Activated CD4-positive, alpha-beta T cell treated with anti-CD3 and anti-CD28 coated beads, Interleukin-2, amount 50 U/mL, for 16 hours (primary cell): ENCODE results near the gene SCAMP5.

Experiments
- DNase-seq: peaks from one replicate; pipeline ENCODE4 v3.0.0-alpha.2; 2020

Gene SCAMP5

GRCh38 chr15:75023181-75023871 is 28.0 kb downstream of the SCAMP5 start, which contains the start of gene PPCDC:
Gene PPCDC (plus strand): TSS chr15:75023590. CDS start chr15:75028319, 4,729 bp downstream.
- DNase-seq = peak; percentile 98

DNA sequence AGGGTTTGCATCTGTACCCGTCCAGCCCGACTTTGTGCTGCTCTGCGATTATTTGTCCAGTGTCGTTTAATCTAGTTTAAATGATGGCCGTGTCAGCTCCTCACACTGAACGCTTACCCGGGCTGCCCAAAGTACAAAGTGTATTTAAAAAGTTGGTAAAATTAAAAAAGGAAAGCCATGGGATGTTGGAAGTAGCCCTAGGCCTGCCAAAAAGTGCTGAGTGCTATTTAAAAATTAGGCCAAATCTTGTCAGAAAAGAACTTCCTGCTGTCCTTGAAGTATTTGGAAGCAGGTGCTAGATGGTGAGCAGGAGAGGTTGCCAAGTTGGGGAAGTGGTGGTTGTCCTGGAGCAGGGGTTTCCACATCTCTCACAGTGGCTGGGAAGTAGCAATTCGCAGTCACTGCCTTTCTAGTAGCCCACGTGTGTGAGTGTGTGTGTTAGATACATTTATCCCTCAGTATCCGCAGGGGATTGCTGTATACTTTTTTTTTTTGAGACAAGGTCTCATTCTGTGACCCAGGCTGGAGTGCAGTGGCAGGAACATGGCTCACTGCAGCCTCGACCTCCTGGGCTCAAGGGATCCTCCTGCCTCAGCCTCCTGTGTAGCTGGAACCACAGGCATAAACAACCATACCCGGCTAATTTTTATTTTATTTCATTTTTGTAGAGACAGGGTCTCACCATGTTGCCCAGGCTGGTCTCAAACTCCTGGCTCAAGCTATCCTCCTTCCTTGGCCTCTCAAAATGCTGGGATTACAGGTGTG is 28.7 kb downstream of the SCAMP5 start:
- DNase-seq = peak; percentile 36

DNA sequence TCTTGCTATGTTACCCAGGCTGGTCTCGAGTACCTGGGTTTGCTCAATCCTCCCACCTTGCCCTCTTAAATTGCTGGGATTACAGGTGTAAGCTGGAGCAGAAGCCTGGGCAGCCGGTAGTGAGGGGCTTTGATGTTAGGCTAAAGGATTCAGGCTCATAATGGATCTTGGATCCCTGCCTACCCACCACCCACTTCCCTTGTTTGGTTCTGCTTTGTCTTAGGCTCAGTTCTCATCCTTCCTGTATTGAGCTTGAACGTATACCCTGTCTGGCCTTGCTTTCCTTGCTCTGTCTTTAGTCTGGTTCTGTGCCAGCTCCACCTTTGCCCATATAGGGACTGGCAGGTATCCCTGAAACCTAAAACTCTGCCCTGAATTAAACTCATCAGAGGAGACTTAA is 29.7 kb downstream of the SCAMP5 start:
- no peak for DNase-seq

GRCh38 chr15:75025548-75026260 is 30.3 kb downstream of the SCAMP5 start:
- DNase-seq = no peak

GRCh38 chr15:75027551-75027950 is 32.2 kb downstream of the SCAMP5 start:
- no peak for DNase-seq

- DNase-seq = no peak
Measured at GRCh38 chr15:75028991-75029377, 33.6 kb downstream of the SCAMP5 start.

DNA sequence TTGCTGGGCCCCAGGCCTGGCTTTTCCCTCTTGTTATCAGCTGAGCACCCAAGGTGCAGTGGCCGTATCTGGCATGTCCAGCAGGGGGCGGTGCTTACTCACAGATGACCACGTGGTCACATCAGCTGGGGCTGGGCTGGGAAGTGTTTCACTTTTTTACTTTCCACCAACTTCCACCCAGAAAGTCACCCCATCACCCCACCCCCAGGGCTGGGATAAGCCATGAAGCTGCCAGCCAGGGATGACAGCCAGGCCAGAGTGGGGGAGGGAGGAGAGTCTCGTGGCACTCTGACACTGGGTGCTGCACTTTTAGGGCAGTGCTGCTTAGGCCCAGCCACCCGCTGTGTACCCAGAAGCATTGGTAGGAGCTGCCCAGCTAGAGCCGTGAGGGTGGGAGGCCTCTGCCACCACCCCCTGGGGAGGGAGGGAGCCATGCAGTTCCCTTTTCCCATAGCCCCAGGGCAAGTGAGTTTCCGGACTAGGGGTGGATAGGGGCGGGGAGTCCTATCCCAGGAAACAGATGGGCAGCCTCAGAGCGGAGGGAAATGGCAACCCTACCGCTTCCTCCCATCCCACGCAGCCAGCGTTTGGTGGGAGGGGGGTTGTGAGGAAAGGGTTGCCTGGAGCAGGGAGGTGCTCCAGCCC is 34.1 kb downstream of the SCAMP5 start:
- peak; percentile 87 for DNase-seq

GRCh38 chr15:75030023-75030413 is 34.7 kb downstream of the SCAMP5 start:
- DNase-seq = no peak

- DNase-seq = no peak
Measured at GRCh38 chr15:75030424-75030823, 35.1 kb downstream of the SCAMP5 start.

DNA sequence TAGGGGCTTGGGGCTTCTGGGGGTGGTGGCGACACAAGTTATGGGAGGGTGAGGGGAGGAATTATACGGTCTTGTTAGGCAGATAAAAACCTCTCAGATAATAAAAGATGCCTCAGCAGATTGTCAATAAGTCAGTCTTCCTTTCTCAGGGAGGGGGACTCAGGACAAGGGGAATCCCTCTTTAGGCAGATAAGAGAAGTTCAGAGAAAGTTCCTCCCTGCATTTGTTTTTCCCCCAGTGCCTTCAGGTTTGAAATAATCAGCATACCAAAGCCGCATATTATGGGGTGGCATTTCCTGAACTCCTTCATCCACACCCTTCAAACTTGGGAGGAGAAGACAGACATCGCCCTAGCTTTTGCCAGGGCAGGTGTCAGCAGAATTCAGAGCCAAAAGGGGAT is 36.5 kb downstream of the SCAMP5 start:
- DNase-seq = no peak

DNA sequence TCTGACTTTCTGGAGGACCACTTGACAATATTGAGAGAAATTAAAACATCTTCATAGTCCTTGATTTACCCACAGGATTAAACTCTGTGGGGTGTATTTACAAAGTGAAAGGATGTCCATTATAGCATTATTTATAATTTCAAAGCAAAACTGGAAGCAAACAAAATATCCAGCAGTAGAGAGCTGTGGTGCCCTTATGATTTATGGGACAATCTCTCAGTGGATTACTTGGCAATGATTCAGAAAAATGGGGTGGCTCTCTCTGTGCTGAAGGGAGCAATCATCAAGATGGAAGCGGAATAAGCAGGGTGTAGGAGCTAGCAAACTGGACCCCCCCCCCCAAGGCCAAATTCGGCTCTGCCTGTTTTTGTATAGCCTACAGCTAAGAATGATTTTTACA is 37.0 kb downstream of the SCAMP5 start:
- DNase-seq = no peak

DNA sequence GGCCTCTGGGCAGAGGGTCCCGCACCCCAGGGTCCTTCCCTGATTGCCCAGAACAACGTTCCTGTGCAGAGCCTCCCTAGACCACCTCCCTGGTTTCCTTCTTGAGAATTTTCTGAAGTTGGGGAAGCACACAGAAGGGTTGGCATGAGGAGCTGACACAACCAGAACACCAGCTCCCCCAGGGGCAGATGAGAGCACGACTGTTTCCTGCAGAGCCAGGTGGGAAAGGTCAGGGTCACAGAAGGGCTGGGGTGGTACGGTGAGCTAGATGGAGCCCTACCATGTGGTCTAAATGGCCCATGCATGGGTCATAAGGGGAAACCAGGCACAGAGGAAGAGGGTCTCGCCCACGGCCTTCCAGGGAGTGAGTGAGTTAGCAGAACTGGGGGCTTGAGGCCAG is 38.4 kb downstream of the SCAMP5 start:
- DNase-seq = no peak

DNA sequence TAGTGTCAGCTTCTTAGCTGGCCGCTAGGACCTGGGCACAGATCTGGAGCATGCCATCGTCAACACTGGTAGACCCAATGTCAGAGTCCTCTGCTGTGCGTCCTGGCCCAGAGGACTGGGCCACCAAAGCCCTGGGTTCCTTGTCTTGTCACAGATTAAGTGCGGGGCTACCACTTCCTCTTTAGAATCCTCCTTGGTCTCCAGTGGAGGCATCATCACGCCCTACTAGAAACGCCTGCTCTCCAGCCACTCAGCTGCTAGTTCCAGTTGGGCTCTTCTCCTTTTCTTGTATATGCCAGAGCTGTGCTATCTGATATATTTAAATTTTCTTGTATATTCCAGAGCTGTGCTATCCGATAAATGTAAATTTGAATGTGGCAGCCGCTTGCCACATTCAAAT is 39.3 kb downstream of the SCAMP5 start:
- DNase-seq = no peak

- no peak for DNase-seq
Measured at GRCh38 chr15:75036212-75036616, 40.9 kb downstream of the SCAMP5 start.

GRCh38 chr15:75037685-75038084 is 42.3 kb downstream of the SCAMP5 start:
- peak; percentile 42 for DNase-seq

DNA sequence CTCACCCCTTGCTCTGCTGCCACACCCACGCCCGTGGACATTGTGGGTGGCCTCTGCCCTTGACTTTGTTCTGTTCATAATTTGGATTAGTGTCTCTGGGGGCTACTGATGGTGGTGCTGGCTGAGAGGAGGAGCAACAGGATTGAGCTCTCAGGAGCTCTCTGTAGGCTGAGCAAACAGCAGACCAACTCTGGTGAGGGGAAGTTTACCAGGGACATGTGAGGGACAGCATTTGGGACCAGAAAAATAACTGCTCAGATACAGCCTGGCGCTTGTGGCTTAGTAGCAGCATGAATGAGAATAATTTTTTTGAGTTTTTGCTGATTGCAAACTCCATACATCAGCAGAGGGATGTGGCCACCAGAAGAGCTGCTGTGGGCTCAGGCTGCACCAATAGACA is 42.9 kb downstream of the SCAMP5 start:
- DNase-seq = no peak

- peak; percentile 90 for DNase-seq
Measured at GRCh38 chr15:75042730-75043508, 47.6 kb downstream of the SCAMP5 start.

DNA sequence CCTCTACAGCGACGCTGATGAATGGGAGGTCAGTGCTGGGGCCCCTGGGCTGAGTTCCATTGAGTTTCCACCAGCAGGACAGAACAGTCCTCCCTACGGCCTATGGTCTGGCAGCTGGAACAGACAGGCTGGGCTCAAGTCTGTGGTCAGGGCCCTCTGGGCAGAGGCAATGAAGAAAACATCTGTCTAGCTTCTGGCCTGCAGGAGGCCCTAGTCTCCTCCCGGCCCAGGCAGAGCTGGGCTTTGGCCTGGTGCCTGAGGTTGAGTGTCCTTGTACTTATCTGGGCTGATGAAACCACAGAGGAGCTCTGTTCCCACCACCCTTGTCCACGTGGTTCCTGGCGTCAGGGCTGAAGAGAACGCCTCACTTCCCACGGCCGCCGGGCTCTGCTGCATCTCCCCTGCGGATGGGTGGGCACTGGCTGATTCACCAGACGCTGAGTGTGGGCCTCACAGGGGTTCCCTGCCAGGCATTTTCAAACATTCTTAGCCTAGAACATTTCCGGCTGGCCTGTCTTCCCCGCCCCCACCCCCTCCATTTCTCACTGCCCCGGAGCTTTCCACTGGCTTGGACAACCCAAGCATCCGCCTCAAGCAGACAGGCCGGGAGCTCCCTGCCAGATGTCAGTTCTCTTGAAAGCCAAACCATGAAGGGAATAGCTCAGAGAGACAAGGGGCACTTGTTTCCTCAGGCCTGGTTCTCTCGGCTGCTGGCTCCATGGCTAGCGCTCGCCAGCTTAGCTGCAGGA is 48.3 kb downstream of the SCAMP5 start:
- no peak for DNase-seq

DNA sequence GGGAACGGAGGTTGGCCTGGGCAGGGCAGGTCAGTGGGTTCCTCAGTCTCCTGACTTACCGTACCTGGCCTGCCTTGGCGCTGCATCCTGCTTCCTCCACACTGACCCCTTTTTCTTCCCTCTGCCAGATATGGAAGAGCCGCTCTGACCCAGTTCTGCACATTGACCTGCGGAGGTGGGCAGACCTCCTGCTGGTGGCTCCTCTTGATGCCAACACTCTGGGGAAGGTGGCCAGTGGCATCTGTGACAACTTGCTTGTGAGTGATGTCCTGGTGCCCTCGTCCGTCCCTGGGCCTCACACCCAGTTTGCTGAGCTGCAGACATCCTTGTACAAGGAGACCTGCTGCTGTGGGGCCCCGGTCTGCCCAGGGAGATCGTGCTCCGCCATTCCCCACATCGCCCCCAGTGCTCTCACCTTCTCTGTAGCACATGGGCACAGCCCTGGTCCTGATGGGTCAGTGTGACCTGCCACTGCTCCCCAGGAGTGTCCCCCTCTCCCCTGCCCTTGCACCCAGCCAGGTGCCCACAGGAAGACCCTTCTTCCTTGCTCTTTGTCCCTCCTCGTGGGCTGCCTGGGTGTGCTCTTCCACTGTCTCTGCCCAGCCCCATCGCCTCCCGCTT is 49.0 kb downstream of the SCAMP5 start:
- DNase-seq = no peak

DNA sequence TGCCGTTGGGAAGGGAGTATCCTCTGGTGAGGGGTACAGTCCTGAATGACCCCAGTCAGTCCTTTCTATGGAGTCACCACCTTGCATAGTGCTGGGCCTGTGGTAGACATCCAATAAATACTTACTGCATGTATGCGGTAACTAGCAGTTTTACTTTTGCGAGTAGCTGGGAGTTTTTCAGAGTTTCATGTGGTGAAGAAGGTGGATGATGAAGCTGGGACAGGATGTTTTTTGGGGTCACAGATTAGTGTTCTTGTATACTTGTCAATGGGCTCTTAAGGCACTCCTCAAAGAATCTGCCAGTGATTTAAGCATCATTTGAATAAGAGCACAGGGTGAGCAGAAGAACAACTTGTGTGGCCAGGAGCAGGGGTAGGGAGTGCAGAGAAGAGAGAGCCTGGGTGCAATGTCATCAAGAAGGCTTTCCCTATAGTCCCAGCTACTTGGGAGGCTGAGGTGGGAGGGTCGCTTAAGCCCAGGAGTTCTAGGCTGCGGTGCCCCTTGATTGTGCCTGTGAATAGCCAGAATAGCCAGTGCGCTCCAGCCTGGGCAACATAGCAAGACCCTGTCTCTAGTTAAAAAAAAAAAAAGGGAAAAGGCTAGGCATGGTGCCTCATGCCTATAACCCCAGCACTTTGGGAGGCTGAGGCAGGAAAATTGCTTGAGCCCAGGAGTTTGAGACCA is 50.1 kb downstream of the SCAMP5 start:
- DNase-seq = peak; percentile 50

- no peak for DNase-seq
Measured at GRCh38 chr15:75048394-75048793, 53.0 kb downstream of the SCAMP5 start.
